Cardiac fibroblast (primary cell): ENCODE data around the gene SPATA7.
A peak's percentile ranks its signal among the peaks of the same experiment; 100 is the strongest.
"Not testable (repeated sequence)": the region's sequence is repeated elsewhere in the genome, so short reads cannot be mapped to it uniquely, and the experiment has no call there.

Source experiments
- DNase-seq, 2 donors: peaks; one replicate each; pipeline versions ENCODE4 v3.0.0 to v3.0.0-alpha.2; 2010; ENCODE audit warnings: low read depth in 2 of 2
- H3K4me3 ChIP-seq, 2 donors: replicated peaks in 1 of 2; 1 replicate in 1 of 2; 2 replicates in 1 of 2; pipeline ENCODE4 v1.5.1; 2011; ENCODE audit warnings: low read depth in 2 of 2, low read length in 2 of 2, mild to moderate bottlenecking in 2 of 2, moderate library complexity in 1 of 2
- TF ChIP-seq, protein P1 (sequence below): IDR thresholded peaks from one replicate; pipeline ENCODE4 v1.5.1; 2011; ENCODE audit warnings: low read depth, mild to moderate bottlenecking, low read length, inconsistent platforms

SPATA7 gene

DNA sequence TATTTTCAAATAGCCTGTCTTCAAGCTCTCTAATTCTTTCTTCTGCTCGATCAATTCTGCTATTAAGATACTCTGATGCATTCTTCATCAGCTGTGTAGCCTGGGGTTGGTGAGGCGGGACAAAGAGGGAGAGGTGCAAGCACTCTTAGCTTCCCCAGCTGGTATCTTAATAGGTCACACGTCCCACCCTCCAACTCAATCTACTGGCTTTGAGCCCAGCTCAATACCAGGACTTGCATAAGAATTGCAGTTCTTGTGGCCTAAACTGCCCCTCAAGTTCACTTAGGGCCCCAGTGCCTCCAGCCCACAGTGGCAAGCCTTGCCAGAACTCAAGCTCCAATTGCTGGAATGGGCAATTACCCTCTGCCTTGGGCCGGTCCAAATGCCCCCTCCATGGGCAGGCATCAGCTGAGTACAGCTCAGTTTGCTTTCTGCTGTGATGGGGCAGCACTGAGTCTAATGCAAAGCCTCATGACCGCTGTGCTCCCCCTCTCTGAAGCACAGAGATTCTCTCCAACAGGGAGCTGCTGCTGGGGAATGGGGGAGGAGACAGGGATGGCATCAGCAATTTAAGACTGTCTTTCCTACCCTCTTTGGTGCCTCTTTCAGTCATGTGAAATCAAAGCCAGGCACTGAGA, 5.6 kb upstream of the SPATA7 start:
- TF ChIP-seq, protein P1, sequence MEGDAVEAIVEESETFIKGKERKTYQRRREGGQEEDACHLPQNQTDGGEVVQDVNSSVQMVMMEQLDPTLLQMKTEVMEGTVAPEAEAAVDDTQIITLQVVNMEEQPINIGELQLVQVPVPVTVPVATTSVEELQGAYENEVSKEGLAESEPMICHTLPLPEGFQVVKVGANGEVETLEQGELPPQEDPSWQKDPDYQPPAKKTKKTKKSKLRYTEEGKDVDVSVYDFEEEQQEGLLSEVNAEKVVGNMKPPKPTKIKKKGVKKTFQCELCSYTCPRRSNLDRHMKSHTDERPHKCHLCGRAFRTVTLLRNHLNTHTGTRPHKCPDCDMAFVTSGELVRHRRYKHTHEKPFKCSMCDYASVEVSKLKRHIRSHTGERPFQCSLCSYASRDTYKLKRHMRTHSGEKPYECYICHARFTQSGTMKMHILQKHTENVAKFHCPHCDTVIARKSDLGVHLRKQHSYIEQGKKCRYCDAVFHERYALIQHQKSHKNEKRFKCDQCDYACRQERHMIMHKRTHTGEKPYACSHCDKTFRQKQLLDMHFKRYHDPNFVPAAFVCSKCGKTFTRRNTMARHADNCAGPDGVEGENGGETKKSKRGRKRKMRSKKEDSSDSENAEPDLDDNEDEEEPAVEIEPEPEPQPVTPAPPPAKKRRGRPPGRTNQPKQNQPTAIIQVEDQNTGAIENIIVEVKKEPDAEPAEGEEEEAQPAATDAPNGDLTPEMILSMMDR: no peak
- no peak overlapping the region for H3K4me3 ChIP-seq
- no peak for DNase-seq

DNA sequence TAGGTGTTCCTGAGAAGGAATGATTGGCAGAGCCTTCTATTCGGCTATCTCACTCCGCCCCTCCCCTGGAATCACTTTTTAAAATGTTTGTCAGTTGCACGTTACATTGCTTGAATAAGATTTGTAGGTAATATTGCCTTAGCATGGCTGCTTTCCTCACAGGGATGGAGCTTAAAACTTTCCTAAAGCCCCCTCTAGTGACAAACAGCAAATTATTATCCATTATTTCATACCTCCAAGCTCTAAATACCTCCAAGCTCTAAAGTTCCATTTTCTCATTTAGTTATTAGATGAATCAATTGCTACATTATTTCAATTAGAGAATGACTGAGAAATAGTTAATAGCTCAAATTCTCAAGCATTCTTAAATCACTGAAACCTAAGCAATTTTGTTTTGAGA, 5.1 kb upstream of the SPATA7 start:
- peak; percentile 40 to 42 for DNase-seq
- no peak overlapping the region for H3K4me3 ChIP-seq
- TF ChIP-seq, protein P1: peak; percentile 16

- H3K4me3 ChIP-seq, DNase-seq: not testable (repeated sequence)
Measured at GRCh38 chr14:88381634-88382033, 3.8 kb upstream of the SPATA7 start.

- TF ChIP-seq, protein P1: no peak
- peak overlapping the region; percentile 62 to 80 for H3K4me3 ChIP-seq
- DNase-seq: peak; percentile 27 to 48
Measured at GRCh38 chr14:88384718-88385117, 739 bp upstream of the SPATA7 start.

DNA sequence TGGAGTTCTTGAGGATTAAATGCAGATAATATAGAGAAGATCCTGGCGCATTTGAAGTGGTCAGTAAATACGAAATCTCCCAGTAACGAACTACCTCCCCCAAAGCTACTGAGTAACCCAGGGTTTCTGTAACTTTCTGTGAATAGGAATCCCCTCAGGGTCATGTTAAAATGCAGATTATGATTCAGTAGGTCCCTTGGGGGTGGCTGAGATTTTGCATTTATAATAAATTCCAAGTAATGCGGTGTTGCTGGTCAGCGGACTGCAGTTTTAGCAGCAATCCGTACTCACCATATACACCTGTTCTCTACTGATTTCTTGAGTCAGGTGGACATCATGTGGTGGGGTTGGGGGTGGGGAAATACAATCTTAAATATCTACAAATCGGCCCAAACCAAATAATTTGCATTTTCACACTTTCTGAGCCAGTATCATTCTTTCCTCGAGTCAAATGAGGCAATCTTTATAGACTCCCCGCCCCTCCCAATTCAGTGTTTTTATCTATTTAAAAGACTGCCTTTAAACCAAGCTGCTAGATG, 868 bp downstream of the SPATA7 start:
- peak in 1 of 2 donors; percentile 45 for DNase-seq
- TF ChIP-seq, protein P1: no peak
- peak overlapping the region; percentile 62 to 80 for H3K4me3 ChIP-seq

- TF ChIP-seq, protein P1: no peak
- DNase-seq: peak in 1 of 2 donors; percentile 2
- H3K4me3 ChIP-seq: no peak overlapping the region
Measured at GRCh38 chr14:88388741-88389282, 3.4 kb downstream of the SPATA7 start.

DNA sequence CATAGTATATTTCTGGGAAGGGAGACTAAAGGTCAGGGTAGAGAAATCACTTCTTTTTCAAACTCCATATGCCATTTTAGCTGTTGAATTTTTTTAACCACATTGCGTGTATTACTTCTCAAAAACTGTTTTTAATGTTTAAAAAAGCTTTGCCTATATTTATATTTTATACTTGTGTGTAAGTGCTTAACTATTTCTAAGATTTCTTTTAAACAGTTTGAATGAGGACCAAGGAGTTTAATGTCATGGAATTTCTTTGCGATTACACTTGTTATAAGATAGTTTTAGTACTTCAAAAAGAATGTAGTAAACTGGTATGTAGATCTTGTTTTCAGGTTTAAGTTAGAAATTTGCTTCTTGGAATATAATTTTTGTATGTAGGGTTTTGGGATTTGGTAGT, 7.2 kb downstream of the SPATA7 start:
- TF ChIP-seq, protein P1: no peak
- DNase-seq: no peak
- no peak overlapping the region for H3K4me3 ChIP-seq
